Right lobe of liver (tissue), 4 donors: ENCODE data around the gene C2CD5.

Source experiments
- CTCF ChIP-seq, 4 donors: fragments of 200-600 bp in 3 of 4; fragments of 450-650 bp in 1 of 4; IDR thresholded peaks; one replicate each; pipeline versions ENCODE4 v1.5.1 to v1.8.0; 2016 to 2022; ENCODE audit warnings: antibody characterized with exemption in 4 of 4, mild to moderate bottlenecking in 2 of 4
- POLR2A ChIP-seq: fragments of 450-650 bp; IDR thresholded peaks from one replicate; pipeline ENCODE4 v1.6.1; 2017; ENCODE audit warnings: antibody characterized with exemption, mild to moderate bottlenecking
- donor health status: DM: no; HTN: no; CAD: no.
- donor health status: DM: no; HTN: no; CAD: no.
- donor health status: DM: no; HTN: yes; CAD: no.

GRCh38 chr12:22593864-22594263, 49.5 kb upstream of the C2CD5 start:
- TF ChIP-seq POLR2A (no peak), CTCF (IDR thresholded peaks at IDR 0.05) (no peak)
